IMR-90 (cell line): Measurements from ENCODE around the gene DOCK10. TPM values are rescaled to one million over a fixed set of nuclear protein-coding genes. Genes with fewer than 3 reads are reported as not detected.

Source experiments
- ATAC-seq: fragments of 200-7000 bp; cut with Tn5 transposase; 2 replicates; pipeline ENCODE4 v1.9.1; 2020; ENCODE audit warnings: low read depth, mild to moderate bottlenecking, moderate library complexity
- BruUV-seq: library from RNA; stranded (reverse); fragments of 400-500 nt; replicated peaks from 2 replicates; lab custom pipeline; 2021; lab: Mats Ljungman, UMichigan
- CTCF ChIA-PET: fragments of 300-600 bp; formaldehyde crosslinking; extraction: SDS; loops from one replicate; lab custom pipeline; 2021; ENCODE audit warnings: antibody characterized with exemption; lab: Yijun Ruan, JAX
- POLR2A ChIA-PET: fragments of 300-600 bp; sonication (Branson Sonifier 250); formaldehyde crosslinking; loops from one replicate; lab custom pipeline; 2022; ENCODE audit warnings: antibody characterized with exemption; ENCODE audit not compliant: unreplicated experiment; lab: Charles Lee
- DNase-seq: peaks from one replicate; pipeline ENCODE4 v3.0.0; 2013
- H2AFZ ChIP-seq: replicated peaks from 2 replicates; pipeline ENCODE3; 2013; ENCODE audit warnings: low read length, mild to moderate bottlenecking; ENCODE audit not compliant: poor library complexity
- H2AK5ac ChIP-seq: 2 replicates; pipeline ENCODE4 v1.6.1; 2013; ENCODE audit warnings: low read depth, low read length, inconsistent platforms
- H2AK9ac ChIP-seq: replicated peaks from 2 replicates; pipeline ENCODE3; 2013; ENCODE audit warnings: mild to moderate bottlenecking, low read depth, low read length, moderate library complexity; ENCODE audit not compliant: poor library complexity
- H2BK120ac ChIP-seq: 2 replicates; pipeline ENCODE4 v1.6.1; 2013; ENCODE audit warnings: low read depth, low read length, inconsistent platforms
- H2BK15ac ChIP-seq: 3 replicates; pipeline ENCODE4 v1.6.1; 2013; ENCODE audit warnings: low read depth, low read length, inconsistent platforms
- H2BK20ac ChIP-seq: 2 replicates; pipeline ENCODE4 v1.6.1; 2013; ENCODE audit warnings: low read depth, mild to moderate bottlenecking, inconsistent platforms, low read length, moderate library complexity
- H2BK5ac ChIP-seq: 2 replicates; pipeline ENCODE4 v1.6.1; 2013; ENCODE audit warnings: mild to moderate bottlenecking, low read depth, low read length, inconsistent platforms; ENCODE audit not compliant: poor library complexity, severe bottlenecking
- H3K14ac ChIP-seq: replicated peaks from 2 replicates; pipeline ENCODE4 v1.6.1; 2013; ENCODE audit warnings: low read depth, low read length, inconsistent platforms
- H3K18ac ChIP-seq: 2 replicates; pipeline ENCODE4 v1.6.1; 2013; ENCODE audit warnings: low read depth, low read length, control low read depth
- H3K23ac ChIP-seq: 2 replicates; pipeline ENCODE4 v1.6.1; 2013; ENCODE audit warnings: low read depth, low read length, inconsistent platforms
- H3K27ac ChIP-seq: 2 replicates; pipeline ENCODE4 v1.5.1; 2013; ENCODE audit warnings: mild to moderate bottlenecking, control low read depth, low read length; ENCODE audit not compliant: insufficient read depth
- H3K27me3 ChIP-seq: 2 replicates; pipeline ENCODE4 v1.6.1; 2013; ENCODE audit warnings: low read length; ENCODE audit not compliant: control insufficient read depth, insufficient read depth
- H3K36me3 ChIP-seq: 2 replicates; pipeline ENCODE4 v1.6.1; 2013; ENCODE audit warnings: low read length, mixed read lengths; ENCODE audit not compliant: control insufficient read depth, insufficient read depth
- H3K4ac ChIP-seq: 2 replicates; pipeline ENCODE4 v1.6.1; 2013; ENCODE audit warnings: low read depth, low read length, inconsistent platforms
- H3K4me1 ChIP-seq: 2 replicates; pipeline ENCODE4 v1.6.1; 2013; ENCODE audit warnings: low read length, mixed read lengths; ENCODE audit not compliant: control insufficient read depth, insufficient read depth
- H3K4me2 ChIP-seq: 2 replicates; pipeline ENCODE4 v1.6.1; 2013; ENCODE audit warnings: low read depth, mild to moderate bottlenecking, control low read depth, low read length, moderate library complexity
- H3K4me3 ChIP-seq: 2 replicates; pipeline ENCODE4 v1.5.1; 2013; ENCODE audit warnings: low read depth, mild to moderate bottlenecking, control low read depth, low read length, moderate library complexity; ENCODE audit not compliant: insufficient read depth
- H3K56ac ChIP-seq: 2 replicates; pipeline ENCODE4 v1.6.1; 2013; ENCODE audit warnings: low read length, inconsistent platforms; ENCODE audit not compliant: insufficient read depth; ENCODE audit errors: extremely low read depth
- H3K79me1 ChIP-seq, 2 experiments: 2 replicates each; pipeline ENCODE4 v1.6.1; 2013; ENCODE audit warnings: low read length in 2 of 2, inconsistent platforms in 1 of 2, low read depth in 1 of 2
- H3K9ac ChIP-seq: 2 replicates; pipeline ENCODE4 v1.6.1; 2013; ENCODE audit warnings: low read depth, low read length, control low read depth
- H3K9me1 ChIP-seq: 2 replicates; pipeline ENCODE4 v1.6.1; 2013; ENCODE audit warnings: low read length, inconsistent platforms; ENCODE audit not compliant: insufficient read depth
- H3K9me3 ChIP-seq: 2 replicates; pipeline ENCODE4 v1.6.1; 2013; ENCODE audit warnings: low read length; ENCODE audit not compliant: control insufficient read depth, insufficient read depth
- H4K20me1 ChIP-seq: 2 replicates; pipeline ENCODE4 v1.6.1; 2013; ENCODE audit warnings: low read length, inconsistent platforms; ENCODE audit not compliant: insufficient read depth
- H4K5ac ChIP-seq: 2 replicates; pipeline ENCODE4 v1.6.1; 2013; ENCODE audit warnings: mild to moderate bottlenecking, low read depth, low read length, control low read depth
- H4K8ac ChIP-seq, 2 experiments: 2 replicates each; pipeline ENCODE4 v1.6.1; 2013; ENCODE audit warnings: low read depth in 2 of 2, low read length in 2 of 2, control low read depth in 1 of 2, inconsistent platforms in 1 of 2
- H4K91ac ChIP-seq: 2 replicates; pipeline ENCODE4 v1.6.1; 2013; ENCODE audit warnings: low read depth, low read length, inconsistent platforms; ENCODE audit not compliant: insufficient read depth
- BHLHE40 ChIP-seq: fragments of 150-350 bp; IDR thresholded peaks from 2 replicates; pipeline ENCODE4 v1.6.1; 2016; ENCODE audit warnings: mild to moderate bottlenecking, low read depth, low read length
- CEBPB ChIP-seq: IDR thresholded peaks from 2 replicates; pipeline ENCODE4 v1.6.1; 2012; ENCODE audit warnings: low read depth, low read length, improper control_type of control experiment
- CHD1 ChIP-seq: IDR thresholded peaks from 2 replicates; pipeline ENCODE4 v1.6.1; 2012; ENCODE audit warnings: low read depth, low read length, improper control_type of control experiment
- CTCF ChIP-seq: conservative IDR thresholded peaks from 2 replicates; pipeline ENCODE4 v1.5.1; 2012; ENCODE audit warnings: mild to moderate bottlenecking, low read depth, low read length, improper control_type of control experiment
- ELK1 ChIP-seq: fragments of 150-350 bp; IDR thresholded peaks from 2 replicates; pipeline ENCODE4 v1.6.1; 2016; ENCODE audit warnings: low read depth, mild to moderate bottlenecking, low read length, moderate library complexity, borderline replicate concordance
- FOS ChIP-seq: fragments of 150-350 bp; IDR thresholded peaks from 2 replicates; pipeline ENCODE4 v1.6.1; 2016; ENCODE audit warnings: low read depth, low read length
- MAFK ChIP-seq: IDR thresholded peaks from 2 replicates; pipeline ENCODE4 v1.6.1; 2012; ENCODE audit warnings: low read depth, low read length, improper control_type of control experiment
- MAZ ChIP-seq: IDR thresholded peaks from 2 replicates; pipeline ENCODE4 v1.6.1; 2012; ENCODE audit warnings: low read depth, mild to moderate bottlenecking, low read length, improper control_type of control experiment, moderate library complexity, borderline replicate concordance
- MXI1 ChIP-seq: IDR thresholded peaks from 2 replicates; pipeline ENCODE4 v1.6.1; 2012; ENCODE audit warnings: low read depth, mild to moderate bottlenecking, low read length, moderate library complexity, borderline replicate concordance
- NFE2L2 ChIP-seq: fragments of 150-350 bp; IDR thresholded peaks from 2 replicates; pipeline ENCODE4 v1.6.1; 2016; ENCODE audit warnings: low read depth, mild to moderate bottlenecking, low read length
- POLR2A ChIP-seq: IDR thresholded peaks from 2 replicates; pipeline ENCODE4 v1.6.1; 2012; ENCODE audit warnings: mild to moderate bottlenecking, low read depth, low read length
- RAD21 ChIP-seq: IDR thresholded peaks from 2 replicates; pipeline ENCODE4 v1.6.1; 2012; ENCODE audit warnings: low read length, improper control_type of control experiment
- RCOR1 ChIP-seq: IDR thresholded peaks from 2 replicates; pipeline ENCODE4 v1.6.1; 2012; ENCODE audit warnings: mild to moderate bottlenecking, low read length, improper control_type of control experiment; ENCODE audit not compliant: insufficient replicate concordance
- RFX5 ChIP-seq: IDR thresholded peaks from 2 replicates; pipeline ENCODE4 v1.8.0; 2012; ENCODE audit warnings: low read depth, mild to moderate bottlenecking, low read length, moderate library complexity
- SMC3 ChIP-seq: fragments of 150-350 bp; IDR thresholded peaks from 2 replicates; pipeline ENCODE4 v1.6.1; 2016; ENCODE audit warnings: low read depth, mild to moderate bottlenecking, antibody characterized with exemption, low read length, moderate library complexity
- WGBS, 2 experiments: methylation state at CpG; one replicate each; pipeline versions ENCODE4 v1.1.5 to v1.1.7; 2013; ENCODE audit warnings: missing lambda C conversion rate in 2 of 2; ENCODE audit not compliant: insufficient read length in 1 of 2; ENCODE audit errors: extremely low coverage in 2 of 2; 5-methylcytosine and 5-hydroxymethylcytosine counted together
- dilution Hi-C: fragments of 300-500 bp; cut with HindIII; formaldehyde crosslinking; loops from one replicate; pipeline ENCODE4 v1.14.3; 2018; ENCODE audit warnings: low sequenced_read_pairs; ENCODE audit not compliant: unreplicated experiment
- in situ Hi-C: fragments of 300-500 bp; cut with MboI; formaldehyde crosslinking; loops from 3 replicates; pipeline ENCODE4 v1.14.3; 2019; ENCODE audit warnings: low sequenced_read_pairs, inconsistent platforms, mixed read lengths
- intact Hi-C: fragments of 100-400 bp; cut with micrococcal nuclease; formaldehyde crosslinking; loops from 2 replicates; pipeline ENCODE4 v1.10.0; 2022
- polyA plus RNA-seq, 3 experiments: library from polyadenylated mRNA; depleted of rRNA; stranded (reverse); fragments of >200 nt; gene quantifications; 2 replicates each; pipeline ENCODE4 v1.2.3, GENCODE V29; 2012; ENCODE audit warnings: low replicate concordance in 1 of 3
- total RNA-seq: library from RNA; depleted of rRNA; stranded (reverse); fragments of >200 nt; gene quantifications from 2 replicates; pipeline ENCODE4 v1.2.3, GENCODE V29; 2012
- TF ChIP-seq, protein P1 (sequence below): fragments of 150-350 bp; IDR thresholded peaks from 2 replicates; pipeline ENCODE4 v1.6.1; 2017; ENCODE audit warnings: mild to moderate bottlenecking, antibody characterized with exemption, low read length, low read depth

The DOCK10 gene
- total and polyA plus RNA-seq, 2 of the 4 experiments (the other 2 are of a cell fraction), result 58.6 to 75.3 TPM

- WGBS, 2 experiments, result no CpG with 5 or more reads among the region's 1 CpG
- Histone ChIP-seq H4K20me1 (no peaks in the 10 kb centered on the region), H3K4me3 (no peak overlapping the region), H4K91ac (no peak overlapping the region), H4K8ac (no peak overlapping the region), H3K27ac (no peak overlapping the region), H2BK120ac (no peak overlapping the region), H2BK5ac (no peak overlapping the region), H3K27me3 (no peaks in the 10 kb centered on the region), H3K18ac (no peak overlapping the region), H4K5ac (no peak overlapping the region), H3K79me1 (no peaks in the 10 kb centered on the region), H3K9ac (no peak overlapping the region), H3K14ac (no peak overlapping the region), H3K9me3 (peaks cover 8% of the 10 kb centered on the region), H3K4me1 (no peaks in the 10 kb centered on the region), H2BK20ac (no peak overlapping the region), H2AK9ac (no peak overlapping the region), H3K36me3 (peaks cover 3% of the 10 kb centered on the region), H3K4ac (no peak overlapping the region), H3K9me1 (no peaks in the 10 kb centered on the region), H2AK5ac (no peak overlapping the region), H2AFZ (no peak overlapping the region), H3K4me2 (no peak overlapping the region), H3K23ac (no peak overlapping the region), H3K56ac (no peak overlapping the region), H2BK15ac (no peak overlapping the region)
- BruUV-seq, result no TSS peak
- dilution Hi-C loops (no loop called here), in situ Hi-C loops (no loop called here), intact Hi-C loops (no loop called here)
- peak; percentile 57 for DNase-seq
- no peak for TF ChIP-seq NFE2L2
- TF ChIP-seq RFX5, result no peak
- no peak for TF ChIP-seq RCOR1
- TF ChIP-seq ELK1, result no peak
- no peak for TF ChIP-seq CTCF
- TF ChIP-seq MAZ, result no peak
- no peak for TF ChIP-seq RAD21
- TF ChIP-seq MAFK, result no peak
- no peak for TF ChIP-seq SMC3
- no peak for TF ChIP-seq POLR2A
- no peak for TF ChIP-seq CHD1
- no peak for TF ChIP-seq BHLHE40
- TF ChIP-seq CEBPB, result no peak
- no peak for TF ChIP-seq MXI1
- TF ChIP-seq, protein P1, sequence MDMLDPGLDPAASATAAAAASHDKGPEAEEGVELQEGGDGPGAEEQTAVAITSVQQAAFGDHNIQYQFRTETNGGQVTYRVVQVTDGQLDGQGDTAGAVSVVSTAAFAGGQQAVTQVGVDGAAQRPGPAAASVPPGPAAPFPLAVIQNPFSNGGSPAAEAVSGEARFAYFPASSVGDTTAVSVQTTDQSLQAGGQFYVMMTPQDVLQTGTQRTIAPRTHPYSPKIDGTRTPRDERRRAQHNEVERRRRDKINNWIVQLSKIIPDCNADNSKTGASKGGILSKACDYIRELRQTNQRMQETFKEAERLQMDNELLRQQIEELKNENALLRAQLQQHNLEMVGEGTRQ, result no peak
- TF ChIP-seq FOS, result no peak
- CTCF ChIA-PET, result no interaction called here
- peak; percentile 32; the same call in 1 of the 2 replicates for ATAC-seq
- POLR2A ChIA-PET, result no interaction called here
Observed at GRCh38 chr2:224753743-224754540, 288.3 kb downstream of the DOCK10 start.
